ENCODE data around the gene EMID1. TPM values are rescaled to one million over a fixed set of nuclear protein-coding genes. Genes with fewer than 3 reads are reported as not detected.

EMID1 gene
- total and polyA plus RNA-seq, 8 donors = 1.8 to 23.6 (median 10.3) TPM; not detected in 1

DNA sequence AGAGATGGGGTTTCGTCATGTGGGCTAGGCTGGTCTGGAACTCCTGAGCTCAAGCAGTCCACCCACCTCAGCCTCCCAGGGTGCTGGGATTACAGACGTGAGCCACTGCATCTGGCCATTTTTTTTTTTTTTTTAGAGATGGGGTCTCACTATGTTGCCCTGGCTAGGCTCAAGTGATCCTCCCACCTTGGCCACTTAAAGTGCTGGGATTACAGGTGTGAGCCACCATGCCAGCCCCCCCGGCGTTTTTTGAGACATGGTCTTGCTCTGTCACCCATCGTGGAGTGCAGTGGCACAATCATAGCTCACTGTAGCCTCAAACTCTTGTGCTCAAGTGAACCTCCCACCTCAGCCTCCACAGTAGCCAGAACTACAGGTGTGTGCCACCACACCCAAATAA is 45.6 kb downstream of the EMID1 start:
- Histone ChIP-seq H3K27ac (no peak overlapping the region), H3K27me3 (no peaks in the 10 kb centered on the region), H3K4me3 (no peak overlapping the region), H3K4me1 (no peaks in the 10 kb centered on the region), H3K9me3 (no peaks in the 10 kb centered on the region), H3K36me3 (no peaks in the 10 kb centered on the region)
- 90 to 97% (median 93%) methylated on average over 5 of the region's 5 CpGs for WGBS, 5 donors
- DNase-seq = peak in 1 of 2 donors; percentile 13
- intact Hi-C loops (cut with DNase I; ENCODE audit: low total_unique reads) = loop anchor here (10.0 kb wide), 2 partner anchors 186 to 396 kb away; partner anchors contain the start of gene C22orf31
- TF ChIP-seq, protein P1, sequence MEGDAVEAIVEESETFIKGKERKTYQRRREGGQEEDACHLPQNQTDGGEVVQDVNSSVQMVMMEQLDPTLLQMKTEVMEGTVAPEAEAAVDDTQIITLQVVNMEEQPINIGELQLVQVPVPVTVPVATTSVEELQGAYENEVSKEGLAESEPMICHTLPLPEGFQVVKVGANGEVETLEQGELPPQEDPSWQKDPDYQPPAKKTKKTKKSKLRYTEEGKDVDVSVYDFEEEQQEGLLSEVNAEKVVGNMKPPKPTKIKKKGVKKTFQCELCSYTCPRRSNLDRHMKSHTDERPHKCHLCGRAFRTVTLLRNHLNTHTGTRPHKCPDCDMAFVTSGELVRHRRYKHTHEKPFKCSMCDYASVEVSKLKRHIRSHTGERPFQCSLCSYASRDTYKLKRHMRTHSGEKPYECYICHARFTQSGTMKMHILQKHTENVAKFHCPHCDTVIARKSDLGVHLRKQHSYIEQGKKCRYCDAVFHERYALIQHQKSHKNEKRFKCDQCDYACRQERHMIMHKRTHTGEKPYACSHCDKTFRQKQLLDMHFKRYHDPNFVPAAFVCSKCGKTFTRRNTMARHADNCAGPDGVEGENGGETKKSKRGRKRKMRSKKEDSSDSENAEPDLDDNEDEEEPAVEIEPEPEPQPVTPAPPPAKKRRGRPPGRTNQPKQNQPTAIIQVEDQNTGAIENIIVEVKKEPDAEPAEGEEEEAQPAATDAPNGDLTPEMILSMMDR (IDR thresholded peaks at IDR 0.05) = no peak
- TF ChIP-seq EP300 (IDR thresholded peaks at IDR 0.05) (no peak), POLR2AphosphoS5 (IDR thresholded peaks at IDR 0.05) (no peak), POLR2A (IDR thresholded peaks at IDR 0.05) (no peak)

DNA sequence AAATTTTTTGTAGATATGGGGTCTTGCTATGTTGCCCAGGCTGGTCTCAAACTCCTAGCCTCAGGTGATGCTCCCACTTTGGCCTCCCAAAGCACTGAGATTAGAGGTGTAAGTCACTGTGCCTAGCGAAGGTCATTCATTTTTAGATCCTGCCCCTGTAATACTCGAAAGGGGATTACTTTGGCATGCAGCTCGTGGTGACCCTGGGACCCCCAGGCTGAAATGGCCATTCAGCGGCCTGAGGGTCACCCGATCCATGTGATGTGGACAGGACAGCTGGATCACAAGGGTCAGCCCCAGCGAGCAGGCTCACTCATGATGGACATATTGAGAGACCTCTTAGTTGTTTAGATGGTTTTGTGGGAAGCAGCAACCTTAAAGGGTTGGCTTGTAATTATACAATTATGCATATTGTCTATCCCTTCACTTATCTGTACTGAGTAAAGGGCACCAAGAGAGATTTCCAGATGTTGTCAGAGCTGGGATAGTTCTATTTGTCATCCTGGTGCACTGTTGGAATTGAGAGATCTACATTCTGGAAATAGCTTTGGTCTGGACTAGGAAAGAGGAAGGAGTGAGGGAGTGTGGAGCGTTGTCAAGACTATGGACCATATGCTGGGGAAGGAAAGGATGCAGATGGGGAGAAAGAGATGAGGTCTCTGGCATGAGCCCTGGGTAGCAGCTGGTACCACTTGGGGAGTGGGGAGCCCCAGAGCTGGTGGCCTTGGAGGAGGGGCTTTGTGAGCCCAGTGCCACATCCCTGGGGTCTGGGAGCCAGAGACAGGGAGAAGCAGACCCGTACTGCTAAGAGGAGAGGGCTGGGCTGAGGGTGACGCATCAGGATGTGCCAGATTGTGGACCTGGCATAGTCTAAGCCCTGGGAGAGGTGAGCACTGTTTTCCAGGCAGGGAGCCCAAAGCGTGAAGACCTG is 46.5 kb downstream of the EMID1 start:
- WGBS, 5 donors = 88 to 94% (median 91%) methylated on average over 10 of the region's 10 CpGs
- Histone ChIP-seq H3K4me3 (no peak overlapping the region), H3K9me3 (no peaks in the 10 kb centered on the region), H3K27ac (no peak overlapping the region), H3K36me3 (no peaks in the 10 kb centered on the region), H3K27me3 (no peaks in the 10 kb centered on the region), H3K4me1 (no peaks in the 10 kb centered on the region)
- intact Hi-C loops (cut with DNase I; ENCODE audit: low total_unique reads) = loop anchor here (10.0 kb wide), 2 partner anchors 187 to 397 kb away; partner anchors contain the start of gene C22orf31
- peak in 1 of 2 donors; percentile 17 for DNase-seq
- TF ChIP-seq, protein P1 (IDR thresholded peaks at IDR 0.05) = no peak
- no peak for TF ChIP-seq POLR2AphosphoS5 (IDR thresholded peaks at IDR 0.05)
- TF ChIP-seq POLR2A (IDR thresholded peaks at IDR 0.05) = no peak
- no peak for TF ChIP-seq EP300 (IDR thresholded peaks at IDR 0.05)

DNA sequence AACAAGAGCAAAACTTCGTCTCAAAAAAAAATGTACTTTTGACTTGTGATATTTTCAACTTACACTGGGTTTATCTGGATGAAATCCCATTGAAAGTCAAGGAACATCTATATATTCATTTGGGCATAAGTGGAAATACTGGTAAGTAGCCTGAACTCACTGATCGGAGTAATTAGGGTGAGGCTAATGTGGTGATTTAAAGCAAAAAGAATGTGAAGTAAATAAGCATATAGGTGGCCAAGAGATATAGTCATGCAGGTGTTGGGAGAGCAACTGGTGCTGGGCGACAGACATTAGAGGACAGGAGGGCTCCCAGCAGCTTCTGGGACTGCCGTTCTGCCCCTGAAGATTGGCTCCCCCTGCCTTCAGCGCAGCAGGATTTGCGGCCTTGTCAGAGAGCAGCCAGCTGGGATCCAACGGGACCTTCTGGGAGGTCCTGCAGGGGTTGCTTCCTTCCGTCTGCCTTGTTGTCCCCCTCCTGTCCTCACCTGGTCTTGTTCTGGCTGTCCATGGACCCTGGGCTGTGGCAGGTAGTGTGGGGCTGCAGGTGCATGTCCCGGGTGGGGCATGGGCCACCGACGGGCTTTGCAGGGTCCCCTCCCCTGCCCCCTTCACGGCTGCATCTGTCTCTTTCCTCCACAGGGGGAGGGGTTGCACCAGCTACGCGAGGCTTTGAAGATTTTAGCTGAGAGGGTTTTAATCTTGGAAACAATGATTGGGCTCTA is 48.0 kb downstream of the EMID1 start:
- no peaks in the 10 kb centered on the region for H3K27me3 ChIP-seq
- 73 to 81% (median 76%) methylated on average over 10 to 14 of the region's 14 CpGs for WGBS, 5 donors
- peak in 1 of 2 donors; percentile 18 for DNase-seq
- TF ChIP-seq, protein P1 (IDR thresholded peaks at IDR 0.05) = no peak
- no peak for TF ChIP-seq POLR2A (IDR thresholded peaks at IDR 0.05)
- no peaks in the 10 kb centered on the region for H3K36me3 ChIP-seq
- no peaks in the 10 kb centered on the region for H3K9me3 ChIP-seq
- H3K4me1 ChIP-seq = no peaks in the 10 kb centered on the region
- intact Hi-C loops (cut with DNase I; ENCODE audit: low total_unique reads) = loop anchor here (10.0 kb wide), 2 partner anchors 189 to 399 kb away; partner anchors contain the start of gene C22orf31
- H3K27ac ChIP-seq = no peak overlapping the region
- no peak overlapping the region for H3K4me3 ChIP-seq

DNA sequence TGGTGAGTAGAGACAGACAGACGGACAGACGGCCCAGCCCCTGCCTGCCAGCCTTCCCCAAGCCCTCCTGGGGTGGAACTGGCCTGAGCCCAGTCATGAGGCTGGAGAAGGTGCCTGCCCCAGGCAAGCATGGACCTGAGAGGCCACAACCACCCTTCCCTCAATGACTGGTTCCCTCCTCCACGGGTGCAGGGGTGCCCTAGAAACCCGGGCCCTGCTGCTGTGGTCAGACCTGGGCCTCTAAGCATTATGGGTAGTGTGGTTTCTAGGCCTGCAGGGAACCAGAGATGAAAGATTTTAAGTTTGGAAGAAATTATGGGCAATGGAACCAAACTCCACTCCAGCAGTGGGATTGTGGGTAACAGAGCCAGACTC is 48.6 kb downstream of the EMID1 start:
- no peak for TF ChIP-seq EP300 (IDR thresholded peaks at IDR 0.05)
- no peak for TF ChIP-seq POLR2AphosphoS5 (IDR thresholded peaks at IDR 0.05)
- TF ChIP-seq POLR2A (IDR thresholded peaks at IDR 0.05) = no peak
- TF ChIP-seq, protein P1 (IDR thresholded peaks at IDR 0.05) = no peak
- WGBS, 5 donors = 49 to 67% (median 58%) methylated on average over 4 of the region's 4 CpGs
- Histone ChIP-seq H3K36me3 (peaks cover 0 to 5% (median 2%) of the 10 kb centered on the region in 4 donors), H3K4me1 (no peaks in the 10 kb centered on the region), H3K9me3 (no peaks in the 10 kb centered on the region), H3K27ac (no peak overlapping the region), H3K4me3 (no peak overlapping the region), H3K27me3 (no peaks in the 10 kb centered on the region)
- DNase-seq = no peak
- intact Hi-C loops (cut with DNase I; ENCODE audit: low total_unique reads) = loop anchor here (10.0 kb wide), 2 partner anchors 189 to 399 kb away; partner anchors contain the start of gene C22orf31
